COLO668 (cell line): ENCODE measurements around the gene UBE2B.
A peak's percentile ranks its signal among the peaks of the same experiment; 100 is the strongest.
"Not testable (repeated sequence)": the region's sequence is repeated elsewhere in the genome, so short reads cannot be mapped to it uniquely, and the experiment has no call there.

ENCODE experiments used
- DNase-seq: peaks from one replicate; lab custom pipeline; 2025; ENCODE audit not compliant: unreplicated experiment; lab: John Stamatoyannopoulos, UW

The UBE2B gene

GRCh38 chr5:134370871-134371833 is at the start of gene UBE2B:
Gene UBE2B (plus strand): TSS chr5:134371569. CDS start chr5:134371596, 27 bp downstream.
- DNase-seq = peak; percentile 93

GRCh38 chr5:134327327-134327726 is 44.0 kb upstream of the UBE2B start:
- no peak for DNase-seq

- no peak for DNase-seq
Observed at GRCh38 chr5:134328619-134329018, 42.8 kb upstream of the UBE2B start.

GRCh38 chr5:134336833-134337232 is 34.5 kb upstream of the UBE2B start:
- DNase-seq = not testable (repeated sequence)

- DNase-seq = not testable (repeated sequence)
Observed at GRCh38 chr5:134343500-134343899, 27.9 kb upstream of the UBE2B start.

- DNase-seq = not testable (repeated sequence)
Observed at GRCh38 chr5:134345476-134345875, 25.9 kb upstream of the UBE2B start.

- no peak for DNase-seq
Observed at GRCh38 chr5:134345996-134346395, 25.4 kb upstream of the UBE2B start.

GRCh38 chr5:134349463-134349862 is 21.9 kb upstream of the UBE2B start:
- no peak for DNase-seq

GRCh38 chr5:134355681-134356080 is 15.7 kb upstream of the UBE2B start:
- no peak for DNase-seq

GRCh38 chr5:134365604-134366003 is 5.8 kb upstream of the UBE2B start:
- DNase-seq = no peak

GRCh38 chr5:134370311-134370870 is 978 bp upstream of the UBE2B start:
- DNase-seq = no peak

GRCh38 chr5:134371834-134372340 is 518 bp downstream of the UBE2B start:
- DNase-seq = peak; percentile 34

- not testable (repeated sequence) for DNase-seq
Observed at GRCh38 chr5:134373633-134374032, 2.3 kb downstream of the UBE2B start.

GRCh38 chr5:134374232-134374631 is 2.9 kb downstream of the UBE2B start:
- no peak for DNase-seq

- no peak for DNase-seq
Observed at GRCh38 chr5:134380346-134380745, 9.0 kb downstream of the UBE2B start.

- not testable (repeated sequence) for DNase-seq
Observed at GRCh38 chr5:134382204-134382603, 10.8 kb downstream of the UBE2B start.

- DNase-seq = no peak
Observed at GRCh38 chr5:134383980-134384697, 12.8 kb downstream of the UBE2B start.

GRCh38 chr5:134387443-134387842 is 16.1 kb downstream of the UBE2B start:
- DNase-seq = no peak

- no peak for DNase-seq
Observed at GRCh38 chr5:134392301-134392700, 20.9 kb downstream of the UBE2B start.

- DNase-seq = no peak
Observed at GRCh38 chr5:134394932-134395331, 23.6 kb downstream of the UBE2B start.

GRCh38 chr5:134396274-134396673 is 24.9 kb downstream of the UBE2B start:
- no peak for DNase-seq
